GM12878 (cell line): Measurements from ENCODE around the gene CD1B. TPM values are rescaled to one million over a fixed set of nuclear protein-coding genes. Genes with fewer than 3 reads are reported as not detected.

Source experiments
- ATAC-seq: fragments of 200-7000 bp; cut with Tn5 transposase; 3 replicates; pipeline ENCODE4 v1.9.1; 2020; ENCODE audit warnings: mild to moderate bottlenecking, moderate library complexity
- BruUV-seq: library from RNA; stranded (reverse); fragments of 400-500 nt; replicated peaks from 2 replicates; lab custom pipeline; 2021; lab: Mats Ljungman, UMichigan
- CTCF ChIA-PET: fragments of 300-600 bp; sonication (Branson Sonifier 250); formaldehyde crosslinking; extraction: SDS; loops from one replicate; lab custom pipeline; 2021; ENCODE audit warnings: inconsistent platforms; lab: Yijun Ruan, JAX
- POLR2A ChIA-PET: fragments of 350-600 bp; formaldehyde crosslinking; extraction: SDS; loops from one replicate; lab custom pipeline; 2021; ENCODE audit warnings: inconsistent platforms; lab: Charles Lee
- RAD21 ChIA-PET: fragments of 300-600 bp; sonication (Branson Sonifier 250); formaldehyde crosslinking; loops from one replicate; lab custom pipeline; 2023; ENCODE audit warnings: antibody characterized with exemption; ENCODE audit not compliant: unreplicated experiment; lab: Charles Lee
- SMC1A ChIA-PET: fragments of 300-600 bp; sonication (Branson Sonifier 250); formaldehyde crosslinking; loops from one replicate; lab custom pipeline; 2023; ENCODE audit not compliant: unreplicated experiment, uncharacterized antibody; lab: Charles Lee
- DNase-seq: peaks from one replicate; pipeline ENCODE4 v3.0.0-alpha.2; 2011; ENCODE audit warnings: low read depth, low spot score
- FAIRE-seq: peaks from 3 replicates; lab custom pipeline; 2011; peaks lifted over from hg19 to GRCh38; lab: Jason Lieb, UNC
- H2AFZ ChIP-seq: 2 replicates; pipeline ENCODE4 v1.6.0; 2011; ENCODE audit warnings: low read depth, low read length, control low read depth; ENCODE audit not compliant: control insufficient read depth
- H3K27ac ChIP-seq: 2 replicates; pipeline ENCODE4 v1.5.1; 2011; ENCODE audit warnings: control low read depth; ENCODE audit not compliant: control insufficient read depth, insufficient read depth
- H3K27me3 ChIP-seq, 2 experiments: replicated peaks in 1 of 2; 2 replicates each; pipeline versions ENCODE4 v1.6.0 to v1.6.1; 2011; ENCODE audit warnings: low read length in 1 of 2; ENCODE audit not compliant: control insufficient read depth in 2 of 2, insufficient read depth in 2 of 2
- H3K36me3 ChIP-seq, 2 experiments: 2 replicates each; pipeline ENCODE4 v1.5.1; 2011; ENCODE audit warnings: low read length in 1 of 2; ENCODE audit not compliant: control insufficient read depth in 2 of 2, insufficient read depth in 2 of 2
- H3K4me1 ChIP-seq: 2 replicates; pipeline ENCODE4 v1.6.1; 2011; ENCODE audit warnings: mild to moderate bottlenecking, low read length, moderate library complexity, mixed read lengths; ENCODE audit not compliant: control insufficient read depth, insufficient read depth
- H3K4me2 ChIP-seq: 2 replicates; pipeline ENCODE4 v1.6.0; 2011; ENCODE audit warnings: control low read depth; ENCODE audit not compliant: control insufficient read depth, insufficient read depth
- H3K4me3 ChIP-seq: fragments of 200-600 bp; sonication (generic); 2 replicates; pipeline ENCODE4 v1.5.1; 2016
- H3K79me2 ChIP-seq: 2 replicates; pipeline ENCODE4 v1.6.0; 2011; ENCODE audit warnings: low read length; ENCODE audit not compliant: control insufficient read depth, insufficient read depth
- H3K9ac ChIP-seq: 2 replicates; pipeline ENCODE4 v1.8.0; 2011; ENCODE audit warnings: low read length, control low read depth, mixed read lengths; ENCODE audit not compliant: control insufficient read depth, insufficient read depth
- H3K9me3 ChIP-seq: replicated peaks from 3 replicates; pipeline ENCODE4 v1.5.1; 2011; ENCODE audit warnings: mild to moderate bottlenecking, low read length; ENCODE audit not compliant: control insufficient read depth, insufficient read depth
- H4K20me1 ChIP-seq: 2 replicates; pipeline ENCODE4 v1.6.0; 2011; ENCODE audit not compliant: control insufficient read depth, insufficient read depth
- EP300 ChIP-seq, 2 experiments: fragments of 150-350 bp in 1 of 2; IDR thresholded peaks; 2 replicates each; pipeline ENCODE4 v1.6.1; 2011 to 2012; ENCODE audit warnings: low read depth in 2 of 2, low read length in 2 of 2, borderline replicate concordance in 1 of 2, improper control_type of control experiment in 1 of 2, inconsistent platforms in 1 of 2; ENCODE audit not compliant: control insufficient read depth in 1 of 2
- NFYB ChIP-seq: IDR thresholded peaks from 2 replicates; pipeline ENCODE4 v1.6.1; 2011; ENCODE audit warnings: low read depth, mild to moderate bottlenecking, low read length, improper control_type of control experiment, moderate library complexity; ENCODE audit not compliant: insufficient read depth
- RAD21 ChIP-seq: IDR thresholded peaks from 2 replicates; pipeline ENCODE4 v1.6.1; 2011; ENCODE audit warnings: mild to moderate bottlenecking, low read depth, low read length, moderate library complexity; ENCODE audit not compliant: insufficient read depth
- SIX5 ChIP-seq: IDR thresholded peaks from 2 replicates; pipeline ENCODE4 v1.6.1; 2011; ENCODE audit warnings: mild to moderate bottlenecking, low read depth, low read length, moderate library complexity; ENCODE audit not compliant: severe bottlenecking
- SMC3 ChIP-seq: IDR thresholded peaks from 2 replicates; pipeline ENCODE4 v1.6.1; 2011; ENCODE audit warnings: low read length, improper control_type of control experiment, borderline replicate concordance
- YY1 ChIP-seq: IDR thresholded peaks from 2 replicates; pipeline ENCODE4 v1.6.1; 2011; ENCODE audit warnings: low read depth, mild to moderate bottlenecking, low read length
- ZNF207 ChIP-seq: fragments of 450-650 bp; IDR thresholded peaks from 2 replicates; pipeline ENCODE4 v1.6.1; 2014; ENCODE audit warnings: antibody characterized with exemption, mild to moderate bottlenecking, borderline replicate concordance
- WGBS: methylation state at CpG from one replicate; pipeline ENCODE4 v1.1.6; 2016; ENCODE audit warnings: low lambda C conversion rate; ENCODE audit not compliant: insufficient replicate concordance, insufficient coverage; ENCODE audit errors: missing lambda C conversion rate; 5-methylcytosine and 5-hydroxymethylcytosine counted together
- in situ Hi-C: fragments of 300-500 bp; cut with MboI; formaldehyde crosslinking; loops from 9 replicates; pipeline ENCODE4 v1.14.3; 2018; ENCODE audit warnings: mixed read lengths
- intact Hi-C: fragments of 100-400 bp; cut with micrococcal nuclease; formaldehyde crosslinking; loops from one replicate; pipeline ENCODE4 v1.14.2; 2022; ENCODE audit not compliant: unreplicated experiment
- polyA plus RNA-seq, 11 experiments: library from polyadenylated mRNA; depleted of rRNA in 4 of 11; unstranded in 6 of 11; stranded (reverse) in 5 of 11; fragments of >200 nt; fragmentation: Nextera tagmentation in 4 of 11; fragmentation: Illumina TruSeq in 1 of 11; extraction: Ambion mirVana in 4 of 11; extraction: Trizol in 1 of 11; gene quantifications; 1 replicate in 1 of 11; 2 replicates in 10 of 11; pipeline versions ENCODE4 v1.2.1 to v1.2.3, GENCODE V29; 2011 to 2016; ENCODE audit warnings: inconsistent platforms in 2 of 11, missing spikeins in 2 of 11, low read depth in 1 of 11
- total RNA-seq, 4 experiments: library from RNA; depleted of rRNA in 3 of 4; stranded (reverse); fragments of >200 nt in 3 of 4; fragmentation: Illumina TruSeq in 1 of 4; extraction: Trizol in 1 of 4; gene quantifications; 2 replicates each; pipeline versions ENCODE4 v1.2.1 to v1.2.3, GENCODE V29; 2013 to 2021
- TF ChIP-seq, protein P1 (sequence below), 3 experiments: IDR thresholded peaks in 2 of 3; conservative IDR thresholded peaks in 1 of 3; 2 replicates each; pipeline ENCODE4 v1.5.1; 2011; ENCODE audit warnings: low read depth in 3 of 3, low read length in 3 of 3, mild to moderate bottlenecking in 3 of 3, control low read depth in 2 of 3, moderate library complexity in 2 of 3, inconsistent platforms in 1 of 3, mixed read lengths in 1 of 3; ENCODE audit not compliant: control insufficient read depth in 2 of 3, insufficient read depth in 1 of 3; ENCODE audit errors: extremely low read depth in 1 of 3

The CD1B gene
- total and polyA plus RNA-seq, 10 of the 15 experiments (the other 5 are each of a cell fraction or from before 2014, with no cell fraction given) = not detected

GRCh38 chr1:158330391-158331105 lies 783 bp downstream of the CD1B start (continued):
- no peak for TF ChIP-seq ZNF207
- no peak for TF ChIP-seq EP300 (IDR thresholded peaks at IDR 0.05; ENCODE audit: borderline replicate concordance in 1 of 2, control insufficient read depth in 1 of 2, low read depth in 2 of 2, low read length in 2 of 2)
- no peak for TF ChIP-seq NFYB

DNA sequence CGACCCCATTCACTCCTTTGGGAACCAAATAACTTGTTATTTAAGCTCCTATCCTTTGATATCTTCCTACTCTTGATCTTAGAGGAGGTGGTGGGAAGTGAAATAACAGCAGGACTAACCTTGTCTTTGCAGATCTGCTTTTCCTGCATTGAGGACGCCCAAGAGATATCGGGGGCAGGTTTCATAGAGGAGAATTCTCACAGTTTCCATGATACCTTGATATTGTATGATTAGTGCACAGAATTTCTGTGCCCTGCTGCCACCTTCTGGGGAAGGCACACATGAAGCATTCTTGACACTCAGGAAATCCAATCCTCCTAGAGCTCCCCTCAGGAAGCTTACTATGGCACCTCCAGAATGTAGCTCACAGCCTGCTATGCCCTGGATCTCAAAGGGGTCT lies 1.6 kb downstream of the CD1B start:
- TF ChIP-seq SMC3 (peak; percentile 82; the same call in 1 of the 2 replicates), SIX5 (no peak), RAD21 (peak; percentile 80), YY1 (0 out of 2 replicates have a peak, but pooled peaks have one; percentile 14)
- TF ChIP-seq, protein P1, sequence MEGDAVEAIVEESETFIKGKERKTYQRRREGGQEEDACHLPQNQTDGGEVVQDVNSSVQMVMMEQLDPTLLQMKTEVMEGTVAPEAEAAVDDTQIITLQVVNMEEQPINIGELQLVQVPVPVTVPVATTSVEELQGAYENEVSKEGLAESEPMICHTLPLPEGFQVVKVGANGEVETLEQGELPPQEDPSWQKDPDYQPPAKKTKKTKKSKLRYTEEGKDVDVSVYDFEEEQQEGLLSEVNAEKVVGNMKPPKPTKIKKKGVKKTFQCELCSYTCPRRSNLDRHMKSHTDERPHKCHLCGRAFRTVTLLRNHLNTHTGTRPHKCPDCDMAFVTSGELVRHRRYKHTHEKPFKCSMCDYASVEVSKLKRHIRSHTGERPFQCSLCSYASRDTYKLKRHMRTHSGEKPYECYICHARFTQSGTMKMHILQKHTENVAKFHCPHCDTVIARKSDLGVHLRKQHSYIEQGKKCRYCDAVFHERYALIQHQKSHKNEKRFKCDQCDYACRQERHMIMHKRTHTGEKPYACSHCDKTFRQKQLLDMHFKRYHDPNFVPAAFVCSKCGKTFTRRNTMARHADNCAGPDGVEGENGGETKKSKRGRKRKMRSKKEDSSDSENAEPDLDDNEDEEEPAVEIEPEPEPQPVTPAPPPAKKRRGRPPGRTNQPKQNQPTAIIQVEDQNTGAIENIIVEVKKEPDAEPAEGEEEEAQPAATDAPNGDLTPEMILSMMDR (IDR thresholded peaks at IDR 0.05 in 2 of 3, conservative IDR thresholded peaks at IDR 0.05 in 1 of 3; ENCODE audit: control insufficient read depth in 2 of 3, extremely low read depth in 1 of 3, insufficient read depth in 1 of 3, low read depth in 3 of 3, low read length in 3 of 3) = peak; percentile 61 to 69 (median 63)
- TF ChIP-seq, all 136 proteins: peak for 4
- Histone ChIP-seq H3K27ac (no peak overlapping the region), H2AFZ (no peak overlapping the region), H3K27me3 (no peaks in the 10 kb centered on the region), H4K20me1 (no peaks in the 10 kb centered on the region), H3K36me3 (no peaks in the 10 kb centered on the region), H3K4me1 (peaks cover 5% of the 10 kb centered on the region), H3K9me3 (no peaks in the 10 kb centered on the region), H3K4me2 (no peak overlapping the region), H3K79me2 (no peaks in the 10 kb centered on the region), H3K9ac (no peak overlapping the region), H3K4me3 (no peak overlapping the region)
- in situ Hi-C loops (loop anchor here (10.0 kb wide), 1 partner anchor 125 kb away; no protein-coding TSS in a partner anchor), intact Hi-C loops (loop anchor here (1.0 kb wide), 2 partner anchors 83 to 125 kb away; no protein-coding TSS in a partner anchor)
- peak; percentile 84 for ATAC-seq
- ChIA-PET RAD21 (interaction anchor here (0.6 to 10.6 kb wide), 33 partner anchors 9 to 742 kb away, joined by 3 to 179 read pairs (median 4); partner anchors contain the start of genes CD1A, CD1C and CD1D), CTCF (interaction anchor here (0.7 to 12.2 kb wide), 39 partner anchors 9 to 743 kb away, joined by 3 to 267 read pairs (median 5); partner anchors contain the start of genes CD1A, CD1C and OR6K3), POLR2A (interaction anchor here (1.3 to 1.4 kb wide), 2 partner anchors 82 to 126 kb away, joined by 3 to 6 read pairs; no protein-coding TSS in a partner anchor), SMC1A (interaction anchor here (0.7 to 6.8 kb wide), 35 partner anchors 19 to 1000 kb away, joined by 3 to 172 read pairs (median 4); partner anchors contain the start of genes AIM2 and CD1C)
- WGBS = 0% methylated on average over 3 of the region's 3 CpGs
- FAIRE-seq = no peak
- no peak for DNase-seq
- BruUV-seq = no TSS peak
